Measurements from ENCODE around the gene DEFB124. TPM values are rescaled to one million over a fixed set of nuclear protein-coding genes. Genes with fewer than 3 reads are reported as not detected.

The DEFB124 gene
- total RNA-seq, 1 experiment from 2014 or later, result not detected

- CTCF ChIA-PET, result no interaction called here
- no TSS peak for BruUV-seq (replicated peaks)
- H3K4me3 ChIP-seq (ENCODE audit: low read depth in 2 of 2, low read length in 2 of 2), result peak overlapping the region in 1 of 2 experiments; percentile 70; a peak in 2 of 4 replicates
- intact Hi-C loops (cut with micrococcal nuclease; ENCODE audit: unreplicated experiment) (no loop called here), in situ Hi-C loops (cut with HindIII; ENCODE audit: low pct_unique_long_range_greater_than_20kb, low sequenced_read_pairs) (no loop called here)
- peak overlapping the region; percentile 90 for H3K27ac ChIP-seq (ENCODE audit: low read length)
- peaks cover 27% of the 10 kb centered on the region for H3K4me1 ChIP-seq (ENCODE audit: control insufficient read depth, insufficient read depth, low read length)
- DNase-seq (ENCODE audit: low read depth, low spot score) (no peak), ATAC-seq (no peak)
- POLR2A ChIA-PET, result no interaction called here
- H3K9me3 ChIP-seq (ENCODE audit: control insufficient read depth, insufficient read depth, low read depth, low read length), result no peaks in the 10 kb centered on the region
- no peaks in the 10 kb centered on the region for H3K27me3 ChIP-seq (ENCODE audit: control insufficient read depth, insufficient read depth, low read length)
- TF ChIP-seq POLR2AphosphoS5 (IDR thresholded peaks at IDR 0.05; ENCODE audit: low read depth, low read length) (no peak), TCF7L2 (IDR thresholded peaks at IDR 0.05; ENCODE audit: low read depth, low read length) (no peak), CTCF (IDR thresholded peaks at IDR 0.05) (no peak), REST (IDR thresholded peaks at IDR 0.05; ENCODE audit: insufficient read depth in 1 of 2, low read depth in 2 of 2, low read length in 1 of 2) (no peak), SIN3A (IDR thresholded peaks at IDR 0.05; ENCODE audit: borderline replicate concordance, insufficient read depth, low read depth, low read length) (no peak)
- no peaks in the 10 kb centered on the region; the same call in 1 of the 2 replicates for H3K36me3 ChIP-seq (ENCODE audit: control insufficient read depth, insufficient read depth, low read length)
Observed at GRCh38 chr20:31516651-31517050, 41.7 kb upstream of the DEFB124 start.

GRCh38 chr20:31516166-31516565, 41.2 kb upstream of the DEFB124 start:
- DNase-seq (ENCODE audit: low read depth, low spot score), result no peak
- TF ChIP-seq TCF7L2 (IDR thresholded peaks at IDR 0.05; ENCODE audit: low read depth, low read length), result no peak
- TF ChIP-seq POLR2AphosphoS5 (IDR thresholded peaks at IDR 0.05; ENCODE audit: low read depth, low read length), result no peak
- no peak for TF ChIP-seq REST (IDR thresholded peaks at IDR 0.05; ENCODE audit: insufficient read depth in 1 of 2, low read depth in 2 of 2, low read length in 1 of 2)
- no peak for TF ChIP-seq CTCF (IDR thresholded peaks at IDR 0.05)
- no peak for TF ChIP-seq SIN3A (IDR thresholded peaks at IDR 0.05; ENCODE audit: borderline replicate concordance, insufficient read depth, low read depth, low read length)
- Histone ChIP-seq H3K9me3 (ENCODE audit: control insufficient read depth, insufficient read depth, low read depth, low read length) (no peaks in the 10 kb centered on the region), H3K27me3 (ENCODE audit: control insufficient read depth, insufficient read depth, low read length) (no peaks in the 10 kb centered on the region), H3K36me3 (ENCODE audit: control insufficient read depth, insufficient read depth, low read length) (no peaks in the 10 kb centered on the region; the same call in 1 of the 2 replicates), H3K4me1 (ENCODE audit: control insufficient read depth, insufficient read depth, low read length) (peaks cover 27% of the 10 kb centered on the region), H3K4me3 (ENCODE audit: low read depth in 2 of 2, low read length in 2 of 2) (peak overlapping the region in 1 of 2 experiments; percentile 70; a peak in 2 of 4 replicates), H3K27ac (ENCODE audit: low read length) (peak overlapping the region; percentile 90)
- ATAC-seq, result no peak
- POLR2A ChIA-PET, result no interaction called here
- in situ Hi-C loops (cut with HindIII; ENCODE audit: low pct_unique_long_range_greater_than_20kb, low sequenced_read_pairs), result no loop called here
- CTCF ChIA-PET, result no interaction called here
- intact Hi-C loops (cut with micrococcal nuclease; ENCODE audit: unreplicated experiment), result no loop called here
- BruUV-seq (replicated peaks), result TSS peak; percentile 78

Data from Panc1 (cell line).